Stimulated activated naive CD8-positive, alpha-beta T cell treated with anti-CD3 and anti-CD28 coated beads, Interleukin-15, amount 100 ng/mL, for 72 hours (primary cell): Measurements from ENCODE around the gene ATG7.
"Not testable (repeated sequence)": the region's sequence is repeated elsewhere in the genome, so short reads cannot be mapped to it uniquely, and the experiment has no call there.

Source experiments
- ATAC-seq: fragments of 150-1000 bp; cut with Tn5 transposase; 2 replicates; pipeline ENCODE4 v1.10.0; 2021; ENCODE audit warnings: mild to moderate bottlenecking, moderate library complexity
- DNase-seq, 2 donors: peaks; one replicate each; pipeline ENCODE4 v3.0.0; 2021 to 2022
- H3K27ac Mint-ChIP-seq, 2 donors: one replicate each; pipeline ENCODE4 v1.8.0; 2022; ENCODE audit warnings: mild to moderate bottlenecking in 2 of 2, mixed read lengths in 2 of 2, moderate library complexity in 2 of 2
- H3K27me3 Mint-ChIP-seq: one replicate; pipeline ENCODE4 v1.8.0; 2022; ENCODE audit warnings: mixed read lengths
- H3K4me1 Mint-ChIP-seq: one replicate; pipeline ENCODE4 v1.8.0; 2022; ENCODE audit warnings: mild to moderate bottlenecking, mixed read lengths
- H3K4me3 Mint-ChIP-seq, 2 donors: one replicate each; pipeline ENCODE4 v1.8.0; 2022; ENCODE audit warnings: mild to moderate bottlenecking in 2 of 2, mixed read lengths in 2 of 2, moderate library complexity in 1 of 2
- H3K9me3 Mint-ChIP-seq, 2 donors: one replicate each; pipeline ENCODE4 v1.8.0; 2022; ENCODE audit warnings: mixed read lengths in 2 of 2

ATG7 gene

GRCh38 chr3:11245276-11245675, 26.9 kb upstream of the ATG7 start:
- H3K4me1 Mint-ChIP-seq: peaks cover 7% of the 10 kb centered on the region
- DNase-seq: no peak
- no peaks in the 10 kb centered on the region for H3K9me3 Mint-ChIP-seq
- no peak overlapping the region for H3K4me3 Mint-ChIP-seq
- no peak for ATAC-seq
- H3K27ac Mint-ChIP-seq: no peak overlapping the region
- no peaks in the 10 kb centered on the region for H3K27me3 Mint-ChIP-seq

- H3K9me3 Mint-ChIP-seq: no peaks in the 10 kb centered on the region
- H3K27me3 Mint-ChIP-seq: no peaks in the 10 kb centered on the region
- DNase-seq (no peak), ATAC-seq (peak; percentile 45)
- H3K4me3 Mint-ChIP-seq: no peak overlapping the region
- no peak overlapping the region for H3K27ac Mint-ChIP-seq
- H3K4me1 Mint-ChIP-seq: no peaks in the 10 kb centered on the region
Observed at GRCh38 chr3:11245827-11246662, 26.2 kb upstream of the ATG7 start.

- no peak overlapping the region for H3K4me3 Mint-ChIP-seq
- H3K9me3 Mint-ChIP-seq: no peaks in the 10 kb centered on the region
- ATAC-seq: no peak
- H3K27ac Mint-ChIP-seq: no peak overlapping the region
- DNase-seq: no peak
- no peaks in the 10 kb centered on the region for H3K27me3 Mint-ChIP-seq
- peaks cover 3% of the 10 kb centered on the region for H3K4me1 Mint-ChIP-seq
Observed at GRCh38 chr3:11246663-11246970, 25.6 kb upstream of the ATG7 start.

- ATAC-seq (no peak), DNase-seq (no peak)
- no peak overlapping the region for H3K4me3 Mint-ChIP-seq
- no peaks in the 10 kb centered on the region for H3K9me3 Mint-ChIP-seq
- H3K27me3 Mint-ChIP-seq: no peaks in the 10 kb centered on the region
- no peak overlapping the region for H3K27ac Mint-ChIP-seq
- peaks cover 6% of the 10 kb centered on the region for H3K4me1 Mint-ChIP-seq
Observed at GRCh38 chr3:11247362-11247761, 24.8 kb upstream of the ATG7 start.

GRCh38 chr3:11248596-11248995, 23.6 kb upstream of the ATG7 start:
- H3K27ac Mint-ChIP-seq: no peak overlapping the region
- DNase-seq: no peak
- no peak for ATAC-seq
- peaks cover 6% of the 10 kb centered on the region for H3K4me1 Mint-ChIP-seq
- no peaks in the 10 kb centered on the region for H3K27me3 Mint-ChIP-seq
- H3K9me3 Mint-ChIP-seq: no peaks in the 10 kb centered on the region
- no peak overlapping the region for H3K4me3 Mint-ChIP-seq

GRCh38 chr3:11250902-11251806, 21.0 kb upstream of the ATG7 start:
- H3K4me3 Mint-ChIP-seq: no peak overlapping the region
- ATAC-seq: peak; percentile 37
- peaks cover 9% of the 10 kb centered on the region for H3K27me3 Mint-ChIP-seq
- no peak for DNase-seq
- peak overlapping the region; percentile 29 to 74 for H3K27ac Mint-ChIP-seq
- no peaks in the 10 kb centered on the region for H3K9me3 Mint-ChIP-seq
- peaks cover 6% of the 10 kb centered on the region for H3K4me1 Mint-ChIP-seq

- Mint-ChIP-seq H3K27ac (peak overlapping the region in 1 of 2 donors; percentile 74), H3K27me3 (peaks cover 9% of the 10 kb centered on the region), H3K4me3 (no peak overlapping the region), H3K4me1 (peaks cover 6% of the 10 kb centered on the region), H3K9me3 (no peaks in the 10 kb centered on the region)
- ATAC-seq: no peak
- DNase-seq: no peak
Observed at GRCh38 chr3:11251807-11252176, 20.4 kb upstream of the ATG7 start.

GRCh38 chr3:11254876-11255275, 17.3 kb upstream of the ATG7 start:
- ATAC-seq (no peak), DNase-seq (no peak)
- H3K9me3 Mint-ChIP-seq: no peaks in the 10 kb centered on the region
- H3K4me1 Mint-ChIP-seq: peaks cover 6% of the 10 kb centered on the region
- no peak overlapping the region for H3K4me3 Mint-ChIP-seq
- H3K27ac Mint-ChIP-seq: peak overlapping the region in 1 of 2 donors; percentile 8
- peaks cover 9% of the 10 kb centered on the region for H3K27me3 Mint-ChIP-seq

GRCh38 chr3:11255537-11255936, 16.7 kb upstream of the ATG7 start:
- H3K27me3 Mint-ChIP-seq, H3K4me1 Mint-ChIP-seq, H3K4me3 Mint-ChIP-seq, DNase-seq, H3K9me3 Mint-ChIP-seq, H3K27ac Mint-ChIP-seq, ATAC-seq: not testable (repeated sequence)

- Mint-ChIP-seq H3K4me1 (no peaks in the 10 kb centered on the region), H3K27me3 (peaks cover 14% of the 10 kb centered on the region), H3K4me3 (no peak overlapping the region), H3K9me3 (no peaks in the 10 kb centered on the region), H3K27ac (no peak overlapping the region)
- DNase-seq (no peak), ATAC-seq (no peak)
Observed at GRCh38 chr3:11258958-11259357, 13.2 kb upstream of the ATG7 start.

GRCh38 chr3:11260460-11260859, 11.7 kb upstream of the ATG7 start:
- Mint-ChIP-seq H3K27ac (peak overlapping the region in 1 of 2 donors; percentile 35), H3K4me3 (no peak overlapping the region), H3K4me1 (no peaks in the 10 kb centered on the region), H3K9me3 (no peaks in the 10 kb centered on the region), H3K27me3 (peaks cover 17% of the 10 kb centered on the region)
- DNase-seq: no peak
- ATAC-seq: no peak

- Mint-ChIP-seq H3K27me3 (peaks cover 7% of the 10 kb centered on the region), H3K4me1 (peaks cover 17% of the 10 kb centered on the region), H3K9me3 (no peaks in the 10 kb centered on the region), H3K27ac (no peak overlapping the region), H3K4me3 (no peak overlapping the region)
- no peak for DNase-seq
- ATAC-seq: no peak
Observed at GRCh38 chr3:11269007-11269406, 3.2 kb upstream of the ATG7 start.

- Mint-ChIP-seq H3K9me3 (no peaks in the 10 kb centered on the region), H3K4me3 (peak overlapping the region; percentile 89 to 95), H3K27ac (peak overlapping the region; percentile 97 to 99), H3K27me3 (no peaks in the 10 kb centered on the region), H3K4me1 (peaks cover 42% of the 10 kb centered on the region)
- ATAC-seq (no peak), DNase-seq (no peak)
Observed at GRCh38 chr3:11272906-11273574, 843 bp downstream of the ATG7 start.

GRCh38 chr3:11273891-11274291, 1.7 kb downstream of the ATG7 start:
- Mint-ChIP-seq H3K27ac (no peak overlapping the region), H3K4me1 (peaks cover 49% of the 10 kb centered on the region), H3K9me3 (no peaks in the 10 kb centered on the region), H3K27me3 (no peaks in the 10 kb centered on the region), H3K4me3 (peak overlapping the region; percentile 89 to 95)
- DNase-seq (no peak), ATAC-seq (no peak)

GRCh38 chr3:11274566-11275142, 2.5 kb downstream of the ATG7 start:
- ATAC-seq: no peak
- no peak overlapping the region for H3K27ac Mint-ChIP-seq
- DNase-seq: no peak
- peaks cover 50% of the 10 kb centered on the region for H3K4me1 Mint-ChIP-seq
- H3K4me3 Mint-ChIP-seq: peak overlapping the region in 1 of 2 donors; percentile 12
- no peaks in the 10 kb centered on the region for H3K27me3 Mint-ChIP-seq
- no peaks in the 10 kb centered on the region for H3K9me3 Mint-ChIP-seq
